K562 (cell line): ENCODE measurements around the gene PHF21A. TPM values are rescaled to one million over a fixed set of nuclear protein-coding genes. Genes with fewer than 3 reads are reported as not detected.

Source experiments
- FOXJ3 ChIP-seq: sonication (generic); formaldehyde crosslinking; IDR thresholded peaks from 2 replicates; pipeline ENCODE4 v1.4.0; 2020; ENCODE audit warnings: mild to moderate bottlenecking, missing genetic modification reagents
- HDAC8 ChIP-seq: fragments of 450-650 bp; IDR thresholded peaks from 2 replicates; pipeline ENCODE4 v1.6.1; 2016; ENCODE audit warnings: mild to moderate bottlenecking, missing genetic modification characterization, moderate library complexity, missing compliant biosample characterization
- MAFG ChIP-seq: fragments of 450-650 bp; conservative IDR thresholded peaks from 2 replicates; pipeline ENCODE4 v1.6.1; 2016; ENCODE audit warnings: missing genetic modification characterization, missing compliant biosample characterization
- MCM5 ChIP-seq: fragments of 450-650 bp; IDR thresholded peaks from 2 replicates; pipeline ENCODE4 v1.6.1; 2016; ENCODE audit warnings: low read depth
- NCOA1 ChIP-seq: fragments of 450-650 bp; IDR thresholded peaks from 2 replicates; pipeline ENCODE4 v1.6.1; 2016; ENCODE audit warnings: low read depth
- SNIP1 ChIP-seq: fragments of 450-650 bp; IDR thresholded peaks from 2 replicates; pipeline ENCODE4 v1.7.1; 2017; ENCODE audit warnings: low read depth, mild to moderate bottlenecking
- TEAD4 ChIP-seq, 2 experiments: sonication (generic) in 1 of 2; formaldehyde crosslinking in 1 of 2; IDR thresholded peaks; 2 replicates each; pipeline versions ENCODE4 v1.6.1 to v1.8.0; 2012 to 2022; ENCODE audit warnings: borderline replicate concordance in 1 of 2, inconsistent platforms in 1 of 2, low read length in 1 of 2, mild to moderate bottlenecking in 1 of 2, missing genetic modification reagents in 1 of 2
- TRIM24 ChIP-seq, 2 experiments: fragments of 450-650 bp; IDR thresholded peaks; 2 replicates each; pipeline ENCODE4 v1.6.1; 2016
- ZEB2 ChIP-seq: fragments of 450-650 bp; IDR thresholded peaks from 2 replicates; pipeline ENCODE4 v1.6.1; 2016
- polyA plus RNA-seq, 8 experiments: library from polyadenylated mRNA; depleted of rRNA in 4 of 8; stranded (reverse) in 5 of 8; unstranded in 3 of 8; fragments of >200 nt; fragmentation: Nextera tagmentation in 2 of 8; fragmentation: Illumina TruSeq in 1 of 8; extraction: Ambion mirVana in 2 of 8; extraction: Trizol in 1 of 8; gene quantifications; 2 replicates each; pipeline versions ENCODE4 v1.2.1 to v1.2.3, GENCODE V29; 2011 to 2014; ENCODE audit warnings: inconsistent platforms in 1 of 8, missing spikeins in 1 of 8
- total RNA-seq, 7 experiments: library from RNA; depleted of rRNA in 6 of 7; stranded (reverse); fragments of >200 nt in 6 of 7; fragmentation: Illumina TruSeq in 2 of 7; extraction: Trizol in 2 of 7; gene quantifications; 2 replicates each; pipeline versions ENCODE4 v1.2.1 to v1.2.3, GENCODE V29; 2011 to 2021; ENCODE audit warnings: low replicate concordance in 1 of 7
- TF ChIP-seq, protein P1 (sequence below): fragments of 450-650 bp; IDR thresholded peaks from 2 replicates; pipeline ENCODE4 v1.6.1; 2016; ENCODE audit warnings: mild to moderate bottlenecking, moderate library complexity
- TF ChIP-seq, protein P2 (sequence below), 2 experiments: fragments of 250-450 bp in 1 of 2; fragments of 450-650 bp in 1 of 2; sonication (Bioruptor Pico) in 1 of 2; IDR thresholded peaks; 2 replicates each; pipeline versions ENCODE4 v1.6.1 to v1.8.0; 2016 to 2021; ENCODE audit warnings: mild to moderate bottlenecking in 2 of 2, moderate library complexity in 2 of 2, missing compliant biosample characterization in 1 of 2, missing genetic modification characterization in 1 of 2
- TF ChIP-seq, protein P3 (sequence below), 3 experiments: fragments of 200-800 bp in 1 of 3; fragments of 250-450 bp in 1 of 3; fragments of 450-650 bp in 1 of 3; sonication (Bioruptor Pico) in 1 of 3; sonication (Bioruptor generic) in 1 of 3; formaldehyde crosslinking in 1 of 3; IDR thresholded peaks; 2 replicates each; pipeline versions ENCODE4 v1.6.1 to v1.8.0; 2016 to 2022; ENCODE audit warnings: mild to moderate bottlenecking in 2 of 3, missing genetic modification characterization in 2 of 3, missing compliant biosample characterization in 1 of 3, moderate library complexity in 1 of 3

The PHF21A gene
- total and polyA plus RNA-seq, 9 of the 15 experiments (the other 6 are each of a cell fraction or from before 2014, with no cell fraction given) = 1.5 to 32.4 (median 10.7) TPM

DNA sequence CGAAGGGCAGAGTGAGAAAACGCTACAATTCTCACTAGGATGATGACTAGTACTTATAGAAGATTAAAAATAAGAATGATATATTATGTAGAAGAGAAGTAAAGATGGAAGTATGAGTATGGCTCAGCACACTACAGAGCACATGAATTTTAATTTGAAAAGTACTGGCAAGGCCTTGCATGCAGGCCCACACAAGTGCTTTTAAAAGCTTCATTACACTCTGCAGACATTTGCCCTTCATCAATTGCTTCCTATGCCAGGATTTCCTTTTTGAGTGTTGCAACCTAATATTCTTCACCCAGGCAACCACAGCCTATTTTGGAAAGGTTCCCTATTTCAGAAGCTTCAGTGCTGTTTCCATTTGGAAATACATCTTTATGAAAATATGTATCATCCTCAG is 117.7 kb downstream of the PHF21A start (continued):
- TF ChIP-seq, protein P1, sequence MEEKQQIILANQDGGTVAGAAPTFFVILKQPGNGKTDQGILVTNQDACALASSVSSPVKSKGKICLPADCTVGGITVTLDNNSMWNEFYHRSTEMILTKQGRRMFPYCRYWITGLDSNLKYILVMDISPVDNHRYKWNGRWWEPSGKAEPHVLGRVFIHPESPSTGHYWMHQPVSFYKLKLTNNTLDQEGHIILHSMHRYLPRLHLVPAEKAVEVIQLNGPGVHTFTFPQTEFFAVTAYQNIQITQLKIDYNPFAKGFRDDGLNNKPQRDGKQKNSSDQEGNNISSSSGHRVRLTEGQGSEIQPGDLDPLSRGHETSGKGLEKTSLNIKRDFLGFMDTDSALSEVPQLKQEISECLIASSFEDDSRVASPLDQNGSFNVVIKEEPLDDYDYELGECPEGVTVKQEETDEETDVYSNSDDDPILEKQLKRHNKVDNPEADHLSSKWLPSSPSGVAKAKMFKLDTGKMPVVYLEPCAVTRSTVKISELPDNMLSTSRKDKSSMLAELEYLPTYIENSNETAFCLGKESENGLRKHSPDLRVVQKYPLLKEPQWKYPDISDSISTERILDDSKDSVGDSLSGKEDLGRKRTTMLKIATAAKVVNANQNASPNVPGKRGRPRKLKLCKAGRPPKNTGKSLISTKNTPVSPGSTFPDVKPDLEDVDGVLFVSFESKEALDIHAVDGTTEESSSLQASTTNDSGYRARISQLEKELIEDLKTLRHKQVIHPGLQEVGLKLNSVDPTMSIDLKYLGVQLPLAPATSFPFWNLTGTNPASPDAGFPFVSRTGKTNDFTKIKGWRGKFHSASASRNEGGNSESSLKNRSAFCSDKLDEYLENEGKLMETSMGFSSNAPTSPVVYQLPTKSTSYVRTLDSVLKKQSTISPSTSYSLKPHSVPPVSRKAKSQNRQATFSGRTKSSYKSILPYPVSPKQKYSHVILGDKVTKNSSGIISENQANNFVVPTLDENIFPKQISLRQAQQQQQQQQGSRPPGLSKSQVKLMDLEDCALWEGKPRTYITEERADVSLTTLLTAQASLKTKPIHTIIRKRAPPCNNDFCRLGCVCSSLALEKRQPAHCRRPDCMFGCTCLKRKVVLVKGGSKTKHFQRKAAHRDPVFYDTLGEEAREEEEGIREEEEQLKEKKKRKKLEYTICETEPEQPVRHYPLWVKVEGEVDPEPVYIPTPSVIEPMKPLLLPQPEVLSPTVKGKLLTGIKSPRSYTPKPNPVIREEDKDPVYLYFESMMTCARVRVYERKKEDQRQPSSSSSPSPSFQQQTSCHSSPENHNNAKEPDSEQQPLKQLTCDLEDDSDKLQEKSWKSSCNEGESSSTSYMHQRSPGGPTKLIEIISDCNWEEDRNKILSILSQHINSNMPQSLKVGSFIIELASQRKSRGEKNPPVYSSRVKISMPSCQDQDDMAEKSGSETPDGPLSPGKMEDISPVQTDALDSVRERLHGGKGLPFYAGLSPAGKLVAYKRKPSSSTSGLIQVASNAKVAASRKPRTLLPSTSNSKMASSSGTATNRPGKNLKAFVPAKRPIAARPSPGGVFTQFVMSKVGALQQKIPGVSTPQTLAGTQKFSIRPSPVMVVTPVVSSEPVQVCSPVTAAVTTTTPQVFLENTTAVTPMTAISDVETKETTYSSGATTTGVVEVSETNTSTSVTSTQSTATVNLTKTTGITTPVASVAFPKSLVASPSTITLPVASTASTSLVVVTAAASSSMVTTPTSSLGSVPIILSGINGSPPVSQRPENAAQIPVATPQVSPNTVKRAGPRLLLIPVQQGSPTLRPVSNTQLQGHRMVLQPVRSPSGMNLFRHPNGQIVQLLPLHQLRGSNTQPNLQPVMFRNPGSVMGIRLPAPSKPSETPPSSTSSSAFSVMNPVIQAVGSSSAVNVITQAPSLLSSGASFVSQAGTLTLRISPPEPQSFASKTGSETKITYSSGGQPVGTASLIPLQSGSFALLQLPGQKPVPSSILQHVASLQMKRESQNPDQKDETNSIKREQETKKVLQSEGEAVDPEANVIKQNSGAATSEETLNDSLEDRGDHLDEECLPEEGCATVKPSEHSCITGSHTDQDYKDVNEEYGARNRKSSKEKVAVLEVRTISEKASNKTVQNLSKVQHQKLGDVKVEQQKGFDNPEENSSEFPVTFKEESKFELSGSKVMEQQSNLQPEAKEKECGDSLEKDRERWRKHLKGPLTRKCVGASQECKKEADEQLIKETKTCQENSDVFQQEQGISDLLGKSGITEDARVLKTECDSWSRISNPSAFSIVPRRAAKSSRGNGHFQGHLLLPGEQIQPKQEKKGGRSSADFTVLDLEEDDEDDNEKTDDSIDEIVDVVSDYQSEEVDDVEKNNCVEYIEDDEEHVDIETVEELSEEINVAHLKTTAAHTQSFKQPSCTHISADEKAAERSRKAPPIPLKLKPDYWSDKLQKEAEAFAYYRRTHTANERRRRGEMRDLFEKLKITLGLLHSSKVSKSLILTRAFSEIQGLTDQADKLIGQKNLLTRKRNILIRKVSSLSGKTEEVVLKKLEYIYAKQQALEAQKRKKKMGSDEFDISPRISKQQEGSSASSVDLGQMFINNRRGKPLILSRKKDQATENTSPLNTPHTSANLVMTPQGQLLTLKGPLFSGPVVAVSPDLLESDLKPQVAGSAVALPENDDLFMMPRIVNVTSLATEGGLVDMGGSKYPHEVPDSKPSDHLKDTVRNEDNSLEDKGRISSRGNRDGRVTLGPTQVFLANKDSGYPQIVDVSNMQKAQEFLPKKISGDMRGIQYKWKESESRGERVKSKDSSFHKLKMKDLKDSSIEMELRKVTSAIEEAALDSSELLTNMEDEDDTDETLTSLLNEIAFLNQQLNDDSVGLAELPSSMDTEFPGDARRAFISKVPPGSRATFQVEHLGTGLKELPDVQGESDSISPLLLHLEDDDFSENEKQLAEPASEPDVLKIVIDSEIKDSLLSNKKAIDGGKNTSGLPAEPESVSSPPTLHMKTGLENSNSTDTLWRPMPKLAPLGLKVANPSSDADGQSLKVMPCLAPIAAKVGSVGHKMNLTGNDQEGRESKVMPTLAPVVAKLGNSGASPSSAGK = no peak
- TF ChIP-seq, protein P2, sequence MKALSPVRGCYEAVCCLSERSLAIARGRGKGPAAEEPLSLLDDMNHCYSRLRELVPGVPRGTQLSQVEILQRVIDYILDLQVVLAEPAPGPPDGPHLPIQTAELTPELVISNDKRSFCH (CRISPR knock-in tag; IDR thresholded peaks at IDR 0.05) = no peak
- TF ChIP-seq, protein P2 (tag; IDR thresholded peaks at IDR 0.05) = no peak
- TF ChIP-seq SNIP1 (no peak), FOXJ3 (CRISPR knock-in tag) (no peak), ZEB2 (0 out of 2 replicates have a peak, but pooled peaks have one; percentile 30), MAFG (tag) (no peak), NCOA1 (0 out of 2 replicates have a peak, but pooled peaks have one; percentile 39), TEAD4 (IDR thresholded peaks at IDR 0.05; ENCODE audit: low read length) (no peak), TEAD4 (CRISPR knock-in tag; IDR thresholded peaks at IDR 0.05; ENCODE audit: borderline replicate concordance) (no peak), MCM5 (no peak), TRIM24 (IDR thresholded peaks at IDR 0.05) (0 out of 4 replicates have a peak, but pooled peaks of 1 of the 2 experiments have one; percentile 41), HDAC8 (tag) (no peak)
- TF ChIP-seq, protein P3, sequence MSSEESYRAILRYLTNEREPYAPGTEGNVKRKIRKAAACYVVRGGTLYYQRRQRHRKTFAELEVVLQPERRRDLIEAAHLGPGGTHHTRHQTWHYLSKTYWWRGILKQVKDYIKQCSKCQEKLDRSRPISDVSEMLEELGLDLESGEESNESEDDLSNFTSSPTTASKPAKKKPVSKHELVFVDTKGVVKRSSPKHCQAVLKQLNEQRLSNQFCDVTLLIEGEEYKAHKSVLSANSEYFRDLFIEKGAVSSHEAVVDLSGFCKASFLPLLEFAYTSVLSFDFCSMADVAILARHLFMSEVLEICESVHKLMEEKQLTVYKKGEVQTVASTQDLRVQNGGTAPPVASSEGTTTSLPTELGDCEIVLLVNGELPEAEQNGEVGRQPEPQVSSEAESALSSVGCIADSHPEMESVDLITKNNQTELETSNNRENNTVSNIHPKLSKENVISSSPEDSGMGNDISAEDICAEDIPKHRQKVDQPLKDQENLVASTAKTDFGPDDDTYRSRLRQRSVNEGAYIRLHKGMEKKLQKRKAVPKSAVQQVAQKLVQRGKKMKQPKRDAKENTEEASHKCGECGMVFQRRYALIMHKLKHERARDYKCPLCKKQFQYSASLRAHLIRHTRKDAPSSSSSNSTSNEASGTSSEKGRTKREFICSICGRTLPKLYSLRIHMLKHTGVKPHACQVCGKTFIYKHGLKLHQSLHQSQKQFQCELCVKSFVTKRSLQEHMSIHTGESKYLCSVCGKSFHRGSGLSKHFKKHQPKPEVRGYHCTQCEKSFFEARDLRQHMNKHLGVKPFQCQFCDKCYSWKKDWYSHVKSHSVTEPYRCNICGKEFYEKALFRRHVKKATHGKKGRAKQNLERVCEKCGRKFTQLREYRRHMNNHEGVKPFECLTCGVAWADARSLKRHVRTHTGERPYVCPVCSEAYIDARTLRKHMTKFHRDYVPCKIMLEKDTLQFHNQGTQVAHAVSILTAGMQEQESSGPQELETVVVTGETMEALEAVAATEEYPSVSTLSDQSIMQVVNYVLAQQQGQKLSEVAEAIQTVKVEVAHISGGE (CRISPR knock-in tag; IDR thresholded peaks at IDR 0.05) = peak in 2 of 3 experiments; percentile 57 to 96; a peak in 3 of 6 replicates
